Right lobe of liver (tissue), 4 donors: ENCODE data around the gene KIRREL3.

Source experiments
- POLR2A ChIP-seq: fragments of 450-650 bp; IDR thresholded peaks from one replicate; pipeline ENCODE4 v1.6.1; 2017; ENCODE audit warnings: antibody characterized with exemption, mild to moderate bottlenecking
- TF ChIP-seq, protein P1 (sequence below), 4 donors: fragments of 200-600 bp in 3 of 4; fragments of 450-650 bp in 1 of 4; IDR thresholded peaks; one replicate each; pipeline versions ENCODE4 v1.5.1 to v1.8.0; 2016 to 2022; ENCODE audit warnings: antibody characterized with exemption in 4 of 4, mild to moderate bottlenecking in 2 of 4
- donor health status: DM: no; HTN: no; CAD: no.
- donor health status: DM: no; HTN: no; CAD: no.
- donor health status: DM: no; HTN: yes; CAD: no.

- TF ChIP-seq, protein P1, sequence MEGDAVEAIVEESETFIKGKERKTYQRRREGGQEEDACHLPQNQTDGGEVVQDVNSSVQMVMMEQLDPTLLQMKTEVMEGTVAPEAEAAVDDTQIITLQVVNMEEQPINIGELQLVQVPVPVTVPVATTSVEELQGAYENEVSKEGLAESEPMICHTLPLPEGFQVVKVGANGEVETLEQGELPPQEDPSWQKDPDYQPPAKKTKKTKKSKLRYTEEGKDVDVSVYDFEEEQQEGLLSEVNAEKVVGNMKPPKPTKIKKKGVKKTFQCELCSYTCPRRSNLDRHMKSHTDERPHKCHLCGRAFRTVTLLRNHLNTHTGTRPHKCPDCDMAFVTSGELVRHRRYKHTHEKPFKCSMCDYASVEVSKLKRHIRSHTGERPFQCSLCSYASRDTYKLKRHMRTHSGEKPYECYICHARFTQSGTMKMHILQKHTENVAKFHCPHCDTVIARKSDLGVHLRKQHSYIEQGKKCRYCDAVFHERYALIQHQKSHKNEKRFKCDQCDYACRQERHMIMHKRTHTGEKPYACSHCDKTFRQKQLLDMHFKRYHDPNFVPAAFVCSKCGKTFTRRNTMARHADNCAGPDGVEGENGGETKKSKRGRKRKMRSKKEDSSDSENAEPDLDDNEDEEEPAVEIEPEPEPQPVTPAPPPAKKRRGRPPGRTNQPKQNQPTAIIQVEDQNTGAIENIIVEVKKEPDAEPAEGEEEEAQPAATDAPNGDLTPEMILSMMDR (IDR thresholded peaks at IDR 0.05): no peak
- TF ChIP-seq POLR2A: no peak
Measured at GRCh38 chr11:126739499-126740145, 260.9 kb downstream of the KIRREL3 start.
